GM06990 (cell line): Measurements from ENCODE around the gene RABEP2.

Experiments
- DNase-seq: peaks from one replicate; pipeline ENCODE4 v3.0.0-alpha.2; 2011; ENCODE audit not compliant: insufficient read length; ENCODE audit errors: extremely low read depth
- H3K27me3 ChIP-seq: replicated peaks from 2 replicates; pipeline ENCODE4 v1.6.0; 2011; ENCODE audit warnings: low read length; ENCODE audit not compliant: control insufficient read depth, insufficient read depth
- H3K36me3 ChIP-seq: 2 replicates; pipeline ENCODE4 v1.5.1; 2011; ENCODE audit warnings: low read length; ENCODE audit not compliant: control insufficient read depth, insufficient read depth
- H3K4me3 ChIP-seq: replicated peaks from 2 replicates; pipeline ENCODE4 v1.5.1; 2011; ENCODE audit warnings: low read depth, mild to moderate bottlenecking, control low read depth, low read length
- TF ChIP-seq, protein P1 (sequence below): IDR thresholded peaks from 2 replicates; pipeline ENCODE4 v1.5.1; 2011; ENCODE audit warnings: low read length, control low read depth, mild to moderate bottlenecking, inconsistent platforms; ENCODE audit not compliant: insufficient read depth, poor library complexity, severe bottlenecking

The RABEP2 gene

GRCh38 chr16:28935924-28936783 is 11.1 kb upstream of the RABEP2 start:
- H3K4me3 ChIP-seq, result no peak overlapping the region
- H3K27me3 ChIP-seq, result no peaks in the 10 kb centered on the region
- peaks cover 34% of the 10 kb centered on the region for H3K36me3 ChIP-seq
- peak; percentile 84 for DNase-seq
- TF ChIP-seq, protein P1, sequence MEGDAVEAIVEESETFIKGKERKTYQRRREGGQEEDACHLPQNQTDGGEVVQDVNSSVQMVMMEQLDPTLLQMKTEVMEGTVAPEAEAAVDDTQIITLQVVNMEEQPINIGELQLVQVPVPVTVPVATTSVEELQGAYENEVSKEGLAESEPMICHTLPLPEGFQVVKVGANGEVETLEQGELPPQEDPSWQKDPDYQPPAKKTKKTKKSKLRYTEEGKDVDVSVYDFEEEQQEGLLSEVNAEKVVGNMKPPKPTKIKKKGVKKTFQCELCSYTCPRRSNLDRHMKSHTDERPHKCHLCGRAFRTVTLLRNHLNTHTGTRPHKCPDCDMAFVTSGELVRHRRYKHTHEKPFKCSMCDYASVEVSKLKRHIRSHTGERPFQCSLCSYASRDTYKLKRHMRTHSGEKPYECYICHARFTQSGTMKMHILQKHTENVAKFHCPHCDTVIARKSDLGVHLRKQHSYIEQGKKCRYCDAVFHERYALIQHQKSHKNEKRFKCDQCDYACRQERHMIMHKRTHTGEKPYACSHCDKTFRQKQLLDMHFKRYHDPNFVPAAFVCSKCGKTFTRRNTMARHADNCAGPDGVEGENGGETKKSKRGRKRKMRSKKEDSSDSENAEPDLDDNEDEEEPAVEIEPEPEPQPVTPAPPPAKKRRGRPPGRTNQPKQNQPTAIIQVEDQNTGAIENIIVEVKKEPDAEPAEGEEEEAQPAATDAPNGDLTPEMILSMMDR, result no peak

- Histone ChIP-seq H3K4me3 (no peak overlapping the region), H3K27me3 (no peaks in the 10 kb centered on the region), H3K36me3 (peaks cover 34% of the 10 kb centered on the region)
- TF ChIP-seq, protein P1, result no peak
- DNase-seq, result no peak
These were observed 10.3 kb upstream of the RABEP2 start for GRCh38 chr16:28935346-28935745.

- DNase-seq, result no peak
- H3K4me3 ChIP-seq, result peak overlapping the region; percentile 88
- peaks cover 24% of the 10 kb centered on the region for H3K36me3 ChIP-seq
- H3K27me3 ChIP-seq, result no peaks in the 10 kb centered on the region
- TF ChIP-seq, protein P1, result no peak
These were observed 8.1 kb upstream of the RABEP2 start for GRCh38 chr16:28933171-28933570.

GRCh38 chr16:28932339-28933141 is 7.5 kb upstream of the RABEP2 start:
- Histone ChIP-seq H3K36me3 (peaks cover 21% of the 10 kb centered on the region), H3K27me3 (no peaks in the 10 kb centered on the region), H3K4me3 (peak overlapping the region; percentile 88)
- TF ChIP-seq, protein P1, result peak; percentile 30
- DNase-seq, result no peak

DNA sequence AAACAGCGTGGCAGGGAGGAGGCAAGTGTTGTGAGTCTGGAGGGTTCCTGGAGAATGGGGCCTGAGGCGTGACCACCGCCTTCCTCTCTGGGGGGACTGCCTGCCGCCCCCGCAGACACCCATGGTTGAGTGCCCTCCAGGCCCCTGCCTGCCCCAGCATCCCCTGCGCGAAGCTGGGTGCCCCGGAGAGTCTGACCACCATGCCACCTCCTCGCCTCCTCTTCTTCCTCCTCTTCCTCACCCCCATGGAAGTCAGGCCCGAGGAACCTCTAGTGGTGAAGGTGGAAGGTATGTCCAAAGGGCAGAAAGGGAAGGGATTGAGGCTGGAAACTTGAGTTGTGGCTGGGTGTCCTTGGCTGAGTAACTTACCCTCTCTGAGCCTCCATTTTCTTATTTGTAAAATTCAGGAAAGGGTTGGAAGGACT is 6.8 kb upstream of the RABEP2 start, which contains the start of gene CD19:
Gene CD19, plus strand, starts transcription at position 171 of the 425 bp plus-strand sequence. Its CDS starts 30 bp downstream, at position 201.
- peak; percentile 74 for DNase-seq
- Histone ChIP-seq H3K36me3 (peaks cover 15% of the 10 kb centered on the region), H3K27me3 (no peaks in the 10 kb centered on the region), H3K4me3 (peak within 1 kb of the TSS; percentile 88)
- TF ChIP-seq, protein P1, result no peak
